OCI-M1 (cell line): ENCODE data around the gene SEMA4A.
A peak's percentile ranks its signal among the peaks of the same experiment; 100 is the strongest.
"Not testable (repeated sequence)": the region's sequence is repeated elsewhere in the genome, so short reads cannot be mapped to it uniquely, and the experiment has no call there.

Source experiments
- DNase-seq: peaks from one replicate; lab custom pipeline; 2025; lab: John Stamatoyannopoulos, UW

SEMA4A gene

DNA sequence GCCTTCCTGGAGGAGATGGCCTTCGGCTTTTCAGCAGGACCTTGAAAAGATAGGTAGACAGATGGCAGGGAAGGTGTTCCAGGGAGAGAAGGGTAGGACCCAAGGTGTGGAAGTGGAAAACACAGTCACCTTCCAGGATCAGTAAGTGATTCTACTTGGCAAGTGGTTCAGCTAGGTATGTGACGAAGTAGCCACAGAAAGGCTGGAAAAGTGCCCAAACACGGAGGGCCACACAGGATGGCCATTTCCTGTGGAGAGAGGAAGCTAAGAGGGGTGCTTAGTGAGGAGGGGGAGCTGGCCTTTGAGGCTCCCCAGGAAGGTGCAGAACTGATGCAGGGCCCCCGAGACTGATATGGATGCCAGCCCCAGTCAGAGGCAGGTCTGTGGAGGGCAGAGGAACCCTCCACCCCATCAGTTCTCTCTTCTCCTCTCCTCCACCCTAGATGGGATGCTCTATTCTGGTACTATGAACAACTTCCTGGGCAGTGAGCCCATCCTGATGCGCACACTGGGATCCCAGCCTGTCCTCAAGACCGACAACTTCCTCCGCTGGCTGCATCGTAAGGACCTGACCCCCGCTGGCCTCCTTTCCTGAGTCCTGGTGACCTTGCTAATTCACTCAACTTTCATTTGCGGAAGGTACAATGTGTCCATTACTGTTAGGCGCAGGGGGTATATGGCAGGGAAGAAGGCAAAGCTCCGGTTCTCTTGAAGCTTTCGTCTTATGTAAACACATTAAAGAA is 6.8 kb downstream of the SEMA4A start:
- DNase-seq = no peak

DNA sequence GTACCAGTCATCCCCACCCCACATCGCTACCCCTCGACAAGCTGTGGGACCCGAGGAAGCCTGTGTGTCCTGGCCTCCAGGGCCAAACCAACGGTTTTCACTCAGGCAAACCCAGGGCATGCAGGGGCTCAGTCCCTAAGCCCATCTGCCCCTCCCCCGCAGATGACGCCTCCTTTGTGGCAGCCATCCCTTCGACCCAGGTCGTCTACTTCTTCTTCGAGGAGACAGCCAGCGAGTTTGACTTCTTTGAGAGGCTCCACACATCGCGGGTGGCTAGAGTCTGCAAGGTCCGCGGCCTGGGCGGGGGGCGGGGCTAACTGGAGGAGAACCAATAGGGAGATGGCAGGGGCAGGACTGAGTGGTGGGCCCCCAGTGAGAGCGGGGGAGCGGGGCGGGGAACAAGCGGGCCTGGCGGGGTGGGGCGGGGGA is 7.4 kb downstream of the SEMA4A start:
- DNase-seq = no peak

DNA sequence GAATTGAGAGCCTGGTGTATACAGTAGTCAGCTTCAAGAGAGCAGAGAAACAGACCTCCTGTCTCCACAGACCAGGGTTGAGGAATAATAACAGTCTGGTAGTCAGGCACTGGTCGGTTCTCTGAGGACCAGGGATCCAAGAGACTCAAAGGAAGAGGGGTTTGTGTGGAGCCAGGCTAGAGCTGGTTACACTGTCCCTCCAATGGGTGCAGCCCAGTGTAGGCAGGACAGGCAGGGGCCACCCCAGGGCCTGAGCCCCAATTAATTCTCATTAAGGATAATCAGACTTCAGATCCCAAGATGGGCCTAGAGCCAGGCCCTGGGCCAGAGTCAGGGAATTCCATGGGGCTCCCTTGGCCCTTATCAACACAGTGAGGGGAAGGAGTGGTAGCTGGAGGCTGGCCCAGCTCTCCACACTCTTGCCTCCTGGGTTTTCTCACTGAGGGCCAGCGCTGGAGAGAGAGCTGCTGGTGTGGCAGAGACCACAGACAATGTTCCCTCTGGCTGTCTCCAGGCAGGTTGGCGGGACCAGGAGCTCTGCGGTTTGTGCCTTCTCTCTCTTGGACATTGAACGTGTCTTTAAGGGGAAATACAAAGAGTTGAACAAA is 9.1 kb downstream of the SEMA4A start:
- no peak for DNase-seq

DNA sequence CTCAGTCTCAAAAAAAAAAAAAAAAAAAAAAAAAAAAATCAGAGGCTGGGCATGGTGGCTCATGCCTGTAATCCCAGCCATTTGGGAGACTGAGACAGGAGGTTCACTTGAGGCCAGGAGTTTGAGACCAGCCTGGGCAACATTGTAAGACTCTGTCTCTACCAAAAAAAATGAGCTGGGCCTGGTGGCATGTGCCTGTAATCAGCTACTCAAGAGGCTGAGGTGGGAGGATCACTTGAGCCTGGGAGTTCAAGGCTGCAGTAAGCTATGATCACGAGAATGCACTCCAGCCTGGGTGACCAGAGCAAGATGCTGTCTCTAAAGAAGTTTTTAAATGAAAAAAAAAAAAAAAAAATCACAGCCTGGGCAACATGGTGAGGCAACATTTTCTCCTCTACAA is 10.3 kb downstream of the SEMA4A start:
- DNase-seq = no peak

DNA sequence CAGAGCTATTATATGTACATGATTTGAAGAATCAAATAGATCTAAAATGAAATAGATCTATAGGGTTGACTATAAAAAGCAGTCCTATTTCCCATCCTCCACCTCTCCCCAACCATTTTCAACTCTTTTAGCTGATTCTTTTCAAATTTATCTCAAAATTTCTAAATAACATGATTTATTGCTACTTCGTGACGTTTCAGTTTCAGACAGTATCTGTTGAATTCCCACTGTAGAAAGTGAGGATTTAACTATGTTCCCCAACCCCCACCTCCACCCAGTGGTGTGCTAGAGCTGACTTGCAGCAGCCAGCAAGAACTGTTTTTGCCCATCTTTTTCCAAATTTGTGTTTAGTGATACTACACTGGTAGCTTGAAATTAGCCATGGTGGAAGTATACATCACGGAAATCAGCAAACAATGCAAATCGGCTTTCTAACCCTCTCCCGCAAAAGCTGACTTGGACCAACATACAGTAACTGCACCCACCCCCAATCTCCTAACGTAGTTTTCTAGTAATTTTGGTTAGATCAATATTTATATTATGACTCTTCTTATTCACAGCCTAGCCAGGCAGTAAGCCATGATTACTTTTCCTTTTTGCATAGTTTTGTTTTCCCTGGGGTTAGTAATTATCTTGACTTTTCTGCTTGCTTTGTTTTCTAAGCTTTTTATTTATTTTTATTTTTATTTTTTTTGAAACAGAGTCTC is 10.9 kb downstream of the SEMA4A start:
- DNase-seq = no peak

DNA sequence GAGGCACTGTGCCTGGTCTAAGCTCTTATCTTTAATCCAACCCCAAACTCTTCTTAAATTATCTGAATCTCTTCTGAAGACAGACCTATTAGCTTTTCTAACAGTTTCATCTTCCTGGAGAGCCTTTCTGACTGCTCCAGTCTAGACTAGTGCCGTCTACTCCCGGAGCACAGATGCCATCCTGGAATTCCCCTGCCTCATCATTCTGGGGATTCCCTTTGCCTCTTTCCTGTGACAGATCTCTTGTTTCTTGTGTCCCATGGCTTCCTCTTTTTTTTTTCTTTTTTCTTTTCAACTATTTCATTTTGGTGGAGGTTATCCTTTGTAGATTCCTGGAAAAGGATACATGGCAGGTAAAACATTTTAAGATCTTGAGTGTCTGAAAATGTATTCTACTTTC is 11.7 kb downstream of the SEMA4A start:
- DNase-seq = no peak

DNA sequence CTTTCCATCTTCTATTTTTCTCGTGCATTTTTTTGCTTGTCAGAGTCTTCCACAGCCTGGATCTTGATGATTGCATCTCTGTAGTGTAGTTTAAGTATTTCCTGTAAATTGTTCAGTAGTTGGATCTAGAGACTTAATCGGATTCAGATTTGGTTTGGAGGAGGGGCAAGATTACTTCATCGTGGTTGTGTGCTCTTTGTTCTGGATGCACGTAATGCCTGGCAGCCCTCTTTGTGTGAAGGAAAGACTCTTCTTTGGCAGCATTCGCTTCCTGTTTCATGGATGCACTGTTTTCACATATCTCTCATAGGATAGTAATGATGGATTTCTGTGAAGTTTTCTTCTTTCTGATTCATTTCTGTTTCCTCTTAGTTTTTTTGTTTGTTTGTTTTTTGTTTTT is 14.2 kb downstream of the SEMA4A start:
- no peak for DNase-seq

DNA sequence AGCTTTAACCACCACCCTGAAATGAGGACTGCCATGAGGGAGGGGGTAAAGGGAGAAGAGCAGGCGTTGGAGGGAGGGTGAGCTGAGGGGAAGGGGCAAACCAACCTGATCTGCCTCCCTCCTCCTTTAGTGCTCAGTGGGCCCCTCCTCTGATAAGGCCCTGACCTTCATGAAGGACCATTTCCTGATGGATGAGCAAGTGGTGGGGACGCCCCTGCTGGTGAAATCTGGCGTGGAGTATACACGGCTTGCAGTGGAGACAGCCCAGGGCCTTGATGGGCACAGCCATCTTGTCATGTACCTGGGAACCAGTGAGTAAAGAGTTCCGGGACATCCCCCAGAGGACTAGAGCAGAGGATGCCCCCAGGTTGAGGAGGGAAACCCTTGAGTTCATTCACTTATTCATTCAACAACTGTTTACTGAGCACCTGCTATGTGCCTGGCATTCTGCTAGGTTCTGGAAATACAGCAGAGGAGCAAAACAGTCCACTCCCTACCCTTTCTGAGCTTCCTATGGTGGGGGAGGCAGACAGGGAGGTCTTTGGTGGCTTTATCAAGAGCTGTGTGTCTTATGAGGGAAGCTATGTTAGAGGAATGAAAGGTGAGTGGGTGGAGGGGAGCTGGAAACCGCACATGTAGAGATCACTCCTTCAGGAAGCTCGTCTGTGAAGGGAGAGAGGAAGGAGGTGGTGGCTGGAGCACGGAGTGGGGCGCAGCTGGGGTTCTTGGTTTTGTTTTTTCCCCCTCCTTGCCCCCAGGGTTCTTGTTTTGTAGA is 19.5 kb downstream of the SEMA4A start:
- no peak for DNase-seq

DNA sequence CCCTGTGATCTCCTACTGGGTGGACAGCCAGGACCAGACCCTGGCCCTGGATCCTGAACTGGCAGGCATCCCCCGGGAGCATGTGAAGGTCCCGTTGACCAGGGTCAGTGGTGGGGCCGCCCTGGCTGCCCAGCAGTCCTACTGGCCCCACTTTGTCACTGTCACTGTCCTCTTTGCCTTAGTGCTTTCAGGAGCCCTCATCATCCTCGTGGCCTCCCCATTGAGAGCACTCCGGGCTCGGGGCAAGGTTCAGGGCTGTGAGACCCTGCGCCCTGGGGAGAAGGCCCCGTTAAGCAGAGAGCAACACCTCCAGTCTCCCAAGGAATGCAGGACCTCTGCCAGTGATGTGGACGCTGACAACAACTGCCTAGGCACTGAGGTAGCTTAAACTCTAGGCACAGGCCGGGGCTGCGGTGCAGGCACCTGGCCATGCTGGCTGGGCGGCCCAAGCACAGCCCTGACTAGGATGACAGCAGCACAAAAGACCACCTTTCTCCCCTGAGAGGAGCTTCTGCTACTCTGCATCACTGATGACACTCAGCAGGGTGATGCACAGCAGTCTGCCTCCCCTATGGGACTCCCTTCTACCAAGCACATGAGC is 23.3 kb downstream of the SEMA4A start:
- DNase-seq = no peak

DNA sequence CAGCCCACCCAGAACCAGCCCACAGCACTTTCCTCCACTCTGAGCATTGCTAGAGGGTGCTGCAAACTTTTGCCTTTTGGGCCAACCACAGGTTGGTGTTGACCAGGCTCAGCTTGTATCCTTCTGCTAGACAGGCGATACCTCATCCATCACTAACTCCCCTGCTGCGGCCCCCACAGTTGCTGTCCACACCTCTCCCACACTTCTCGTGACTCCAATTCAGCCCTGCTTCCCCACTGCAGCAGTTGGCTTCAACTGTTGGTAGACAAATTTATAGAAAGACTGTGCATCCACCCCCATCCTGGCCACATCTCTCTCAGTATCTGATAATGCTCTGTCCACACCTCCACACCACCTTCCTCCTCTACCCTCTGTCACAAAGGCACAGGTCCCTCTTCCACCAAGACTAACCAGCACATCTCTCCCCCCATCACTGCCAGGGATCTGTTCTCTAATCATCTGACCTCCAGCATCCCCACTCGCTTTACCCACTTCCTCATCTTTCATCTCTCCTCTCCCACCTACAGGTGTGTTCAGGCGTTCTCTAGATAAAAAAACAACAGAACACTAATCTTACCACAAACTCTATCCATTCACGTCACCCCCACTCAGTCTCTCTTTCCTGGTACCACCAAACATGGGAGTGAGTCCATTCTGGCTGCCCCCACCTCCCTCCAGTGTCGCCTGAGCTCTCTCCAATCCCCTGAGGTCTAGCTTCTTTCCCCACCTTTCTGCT is 24.7 kb downstream of the SEMA4A start:
- peak; percentile 51 for DNase-seq

DNA sequence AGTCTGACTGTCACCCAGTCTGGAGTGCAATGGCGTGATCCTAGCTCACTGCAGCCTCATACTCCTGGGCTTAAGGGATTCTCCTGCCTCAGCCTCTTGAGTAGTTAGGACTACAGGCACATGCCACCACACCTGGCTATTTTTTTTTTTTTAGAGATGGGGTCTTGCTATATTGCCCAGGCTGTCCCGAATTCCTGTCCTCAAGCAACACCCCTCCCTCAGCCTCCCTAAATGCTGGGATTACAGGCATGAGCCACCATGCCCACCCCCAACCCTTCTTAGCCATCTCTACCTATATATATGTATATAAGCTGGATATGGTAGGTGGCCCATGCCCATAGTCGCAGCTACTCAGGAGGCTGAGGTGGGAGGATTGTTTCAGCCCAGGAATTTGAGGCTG is 27.1 kb downstream of the SEMA4A start:
- no peak for DNase-seq

DNA sequence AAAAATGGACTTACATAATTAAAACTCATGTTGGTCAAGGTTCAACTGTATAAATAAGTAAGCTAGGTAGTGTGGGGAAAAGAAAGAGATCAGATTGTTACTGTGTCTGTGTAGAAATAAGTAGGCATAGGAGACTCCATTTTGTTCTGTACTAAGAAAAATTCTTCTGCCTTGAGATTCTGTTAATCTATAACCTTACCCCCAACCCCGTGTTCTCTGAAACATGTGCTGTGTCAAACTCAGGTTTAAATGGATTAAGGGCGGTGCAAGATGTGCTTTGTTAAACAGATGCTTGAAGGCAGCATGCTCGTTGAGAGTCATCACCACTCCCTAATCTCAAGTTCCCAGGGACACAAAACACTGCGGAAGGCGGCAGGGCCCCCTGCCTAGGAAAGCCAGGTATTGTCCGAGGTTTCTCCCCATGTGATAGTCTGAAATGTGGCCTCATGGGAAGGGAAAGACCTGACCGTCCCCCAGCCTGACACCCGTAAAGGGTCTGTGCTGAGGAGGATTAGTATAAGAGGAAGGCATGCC is 28.1 kb downstream of the SEMA4A start:
- DNase-seq = not testable (repeated sequence)

DNA sequence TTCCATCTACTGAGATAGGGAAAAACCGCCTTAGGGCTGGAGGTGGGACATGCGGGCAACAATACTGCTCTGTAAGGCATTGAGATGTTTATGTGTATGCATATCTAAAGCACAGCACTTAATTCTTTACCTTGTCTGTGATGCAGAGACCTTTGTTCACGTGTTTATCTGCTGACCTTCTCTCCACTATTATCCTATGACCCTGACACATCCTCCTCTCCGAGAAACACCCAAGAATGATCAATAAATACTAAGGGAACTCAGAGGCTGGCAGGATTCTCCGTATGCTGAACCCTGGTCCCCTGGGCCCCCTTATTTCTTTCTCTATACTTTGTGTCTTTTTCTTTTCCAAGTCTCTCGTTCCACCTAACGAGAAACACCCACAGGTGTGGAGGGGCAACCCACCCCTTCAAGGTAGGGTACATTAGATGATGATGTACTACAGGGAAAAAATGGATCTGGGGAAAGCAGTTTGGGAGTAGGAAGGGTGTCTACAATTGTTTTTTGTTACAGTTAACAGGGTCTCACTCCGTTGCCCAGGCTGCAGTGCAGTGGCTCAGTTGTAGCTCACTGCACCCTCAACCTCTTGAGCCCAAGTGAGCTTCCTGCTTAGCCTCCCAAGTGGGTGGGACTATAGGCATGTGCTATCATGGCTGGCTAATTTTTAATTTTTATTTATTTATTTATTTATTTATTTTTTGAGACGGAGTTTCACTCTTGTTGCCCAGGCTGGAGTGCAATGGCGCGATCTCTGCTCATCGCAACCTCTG is 28.8 kb downstream of the SEMA4A start:
- DNase-seq = not testable (repeated sequence)

DNA sequence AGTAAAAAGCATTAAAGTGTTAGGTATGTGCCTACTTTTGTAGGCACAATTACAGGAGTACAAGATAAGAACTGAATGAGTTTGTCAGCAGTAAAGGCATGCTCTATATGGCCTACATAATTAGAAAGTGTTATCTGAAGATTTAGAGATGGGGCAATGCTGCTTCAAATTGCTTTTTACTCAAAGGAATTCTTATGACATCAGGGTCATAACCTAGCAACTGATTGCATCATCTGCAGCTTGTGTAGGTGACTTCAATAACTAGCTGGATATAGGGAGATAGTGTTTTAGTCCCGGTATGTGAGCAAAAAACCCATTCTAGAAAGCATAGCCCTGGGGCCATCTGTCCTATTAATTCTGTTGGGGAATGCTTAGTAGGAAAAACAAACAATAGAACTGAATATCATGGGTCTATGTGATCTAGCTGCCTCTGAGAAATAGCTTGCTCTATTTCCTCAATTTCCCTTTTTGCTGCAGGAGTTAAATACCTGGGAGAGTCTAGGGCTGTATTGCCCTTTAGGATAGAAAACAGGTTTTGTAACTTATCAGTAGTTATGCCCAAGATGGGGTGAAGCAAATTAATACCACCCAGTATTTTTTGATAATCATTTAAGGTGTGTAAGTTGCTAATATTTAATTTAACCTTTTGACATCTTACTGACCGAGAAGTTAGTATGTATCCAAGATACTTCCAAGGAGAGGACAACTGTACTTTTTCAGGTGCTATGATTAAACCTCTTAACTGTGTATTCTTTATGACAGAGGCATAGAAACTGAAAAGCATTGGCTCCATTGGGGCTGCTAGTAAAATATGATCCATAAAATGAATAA is 33.2 kb downstream of the SEMA4A start:
- peak; percentile 40 for DNase-seq

DNA sequence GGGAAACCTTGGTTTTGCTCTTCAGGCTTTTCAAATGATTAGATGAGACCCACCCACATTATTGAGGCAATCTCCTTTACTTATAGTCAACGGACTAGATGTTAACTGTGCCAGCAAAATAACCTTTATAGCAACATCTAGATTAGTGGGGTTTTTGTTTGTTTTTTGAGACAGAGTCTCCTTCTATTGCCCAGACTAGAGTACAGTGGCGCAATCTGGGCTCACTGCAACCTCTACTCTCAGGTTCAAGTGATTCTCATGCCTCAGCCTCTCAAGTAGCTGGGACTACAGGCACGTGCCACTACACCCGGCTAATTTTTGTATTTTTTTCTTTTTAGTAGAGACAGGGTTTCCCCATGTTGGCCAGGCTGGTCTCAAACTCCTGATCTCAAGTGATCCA is 36.9 kb downstream of the SEMA4A start:
- not testable (repeated sequence) for DNase-seq

DNA sequence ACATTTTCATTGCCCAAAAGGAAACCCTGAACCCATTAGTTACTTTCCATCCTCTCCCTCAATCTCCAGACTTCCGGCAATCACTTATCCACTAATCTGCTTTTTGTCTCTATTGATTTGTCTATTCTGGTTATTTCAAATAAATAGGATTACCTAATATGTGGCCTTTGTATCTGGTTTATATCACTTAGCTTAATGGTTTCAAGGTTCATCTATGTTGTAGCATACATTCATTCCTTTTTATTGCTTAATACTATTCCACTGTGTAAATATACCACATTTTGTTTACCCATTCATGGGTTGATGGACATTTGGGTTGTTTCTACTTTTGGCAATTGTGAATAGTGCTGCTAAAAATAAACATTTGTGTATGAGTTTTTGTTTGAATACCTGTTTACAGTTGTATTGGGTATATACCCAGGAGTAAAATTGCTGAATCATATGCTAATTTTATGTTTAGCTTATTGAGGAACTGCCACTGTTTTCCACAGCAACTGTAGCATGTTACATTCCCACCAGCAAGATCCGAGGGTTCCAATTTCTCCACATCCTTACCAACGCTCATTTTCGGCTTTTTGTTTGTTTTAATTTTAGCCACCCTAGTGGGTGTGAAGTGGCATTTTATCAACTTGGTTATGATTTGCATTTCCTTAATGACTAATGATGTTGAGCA is 38.0 kb downstream of the SEMA4A start:
- no peak for DNase-seq

DNA sequence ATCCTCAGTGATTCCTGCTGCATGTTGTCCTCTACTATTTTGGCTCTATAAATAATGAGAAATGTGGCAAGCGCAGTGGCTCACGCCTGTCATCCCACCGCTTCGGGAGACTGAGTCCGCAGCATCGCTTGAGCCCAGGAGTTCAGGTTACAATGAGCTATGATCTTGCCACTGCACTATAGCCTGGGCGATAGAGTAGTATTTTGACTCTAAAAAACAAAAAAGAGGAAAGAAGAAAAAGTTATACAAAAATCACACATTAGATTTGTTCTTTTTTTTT is 39.8 kb downstream of the SEMA4A start:
- no peak for DNase-seq

DNA sequence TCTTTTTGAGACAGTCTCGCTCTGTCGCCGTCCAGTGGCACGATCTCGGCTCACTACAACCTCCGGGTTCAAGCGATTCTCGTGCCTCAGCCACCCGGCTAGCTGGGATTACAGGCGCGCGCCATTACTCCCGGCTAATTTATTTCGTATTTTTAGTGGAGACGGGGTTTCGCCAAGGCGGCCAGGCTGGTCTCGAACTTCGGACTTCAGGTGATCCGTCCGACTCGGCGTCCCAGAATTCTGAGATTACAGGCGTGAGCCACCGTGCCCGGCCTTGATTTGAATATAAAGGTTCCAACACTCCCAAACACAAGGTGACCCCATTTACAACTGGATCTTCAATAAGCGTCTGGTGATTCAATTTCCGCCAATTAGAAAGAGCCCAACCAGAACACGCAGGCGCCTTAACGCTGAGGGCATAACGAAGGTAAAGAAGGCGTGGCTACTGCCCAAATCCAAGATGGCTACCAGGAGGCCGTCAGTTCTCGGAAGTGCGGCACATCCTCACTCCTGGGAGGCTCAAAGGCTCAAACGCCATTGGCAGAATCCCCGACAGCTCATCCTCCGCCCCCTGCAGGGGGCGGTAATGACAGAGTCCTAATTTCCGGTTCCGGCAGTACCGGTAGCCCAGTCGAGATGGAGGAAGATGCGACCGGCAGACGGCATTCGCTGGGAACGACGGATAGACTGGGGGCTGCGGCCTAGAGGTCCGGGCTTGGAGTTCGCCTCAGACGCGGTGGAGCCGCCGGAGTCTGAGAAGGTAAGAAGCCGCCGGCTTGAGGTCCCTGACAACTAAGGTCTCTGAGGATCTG is 40.3 kb downstream of the SEMA4A start, which contains the start of gene SLC25A44:
Gene SLC25A44, plus strand, starts transcription at position 617 of the 812 bp plus-strand sequence. CDS start 5,744 bp downstream, outside the sequence.
- DNase-seq = peak; percentile 100
